ENCODE data around the gene LZTR1.
"Not testable (repeated sequence)": the region's sequence is repeated elsewhere in the genome, so short reads cannot be mapped to it uniquely, and the experiment has no call there.

DNA sequence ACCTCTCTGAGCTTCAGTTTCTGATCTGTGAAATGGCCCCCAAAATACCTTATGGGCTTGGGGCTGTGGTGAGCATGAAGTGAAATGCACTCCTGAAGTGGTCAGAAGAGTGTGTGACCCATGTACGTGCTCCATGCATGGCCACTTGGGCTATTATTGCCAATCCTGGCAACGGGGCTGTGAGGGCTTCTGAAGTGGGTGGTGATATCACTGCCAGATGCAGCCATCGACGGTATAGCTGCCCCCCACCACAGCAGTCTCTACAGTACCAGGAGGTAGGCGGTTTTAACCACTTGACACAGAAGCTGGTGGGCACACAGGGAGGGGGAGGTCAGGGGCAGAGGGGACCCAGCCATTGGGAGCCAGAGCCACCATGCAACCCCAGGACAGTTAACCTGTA is 66.4 kb downstream of the LZTR1 start:
- TF ChIP-seq POLR2AphosphoS5 (IDR thresholded peaks at IDR 0.05; ENCODE audit: low read depth, low read length) = not testable (repeated sequence)
- TF ChIP-seq, protein P1, sequence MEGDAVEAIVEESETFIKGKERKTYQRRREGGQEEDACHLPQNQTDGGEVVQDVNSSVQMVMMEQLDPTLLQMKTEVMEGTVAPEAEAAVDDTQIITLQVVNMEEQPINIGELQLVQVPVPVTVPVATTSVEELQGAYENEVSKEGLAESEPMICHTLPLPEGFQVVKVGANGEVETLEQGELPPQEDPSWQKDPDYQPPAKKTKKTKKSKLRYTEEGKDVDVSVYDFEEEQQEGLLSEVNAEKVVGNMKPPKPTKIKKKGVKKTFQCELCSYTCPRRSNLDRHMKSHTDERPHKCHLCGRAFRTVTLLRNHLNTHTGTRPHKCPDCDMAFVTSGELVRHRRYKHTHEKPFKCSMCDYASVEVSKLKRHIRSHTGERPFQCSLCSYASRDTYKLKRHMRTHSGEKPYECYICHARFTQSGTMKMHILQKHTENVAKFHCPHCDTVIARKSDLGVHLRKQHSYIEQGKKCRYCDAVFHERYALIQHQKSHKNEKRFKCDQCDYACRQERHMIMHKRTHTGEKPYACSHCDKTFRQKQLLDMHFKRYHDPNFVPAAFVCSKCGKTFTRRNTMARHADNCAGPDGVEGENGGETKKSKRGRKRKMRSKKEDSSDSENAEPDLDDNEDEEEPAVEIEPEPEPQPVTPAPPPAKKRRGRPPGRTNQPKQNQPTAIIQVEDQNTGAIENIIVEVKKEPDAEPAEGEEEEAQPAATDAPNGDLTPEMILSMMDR (IDR thresholded peaks at IDR 0.05) = not testable (repeated sequence)

Measured in Panc1 (cell line).